H1 (cell line): ENCODE results near the gene SMOC2. TPM values are rescaled to one million over a fixed set of nuclear protein-coding genes. Genes with fewer than 3 reads are reported as not detected.

ENCODE experiments used
- CTCF ChIA-PET: fragments of 300-600 bp; sonication (Branson Sonifier 250); formaldehyde crosslinking; loops from one replicate; lab custom pipeline; 2021; ENCODE audit not compliant: partially characterized antibody; lab: Charles Lee
- POLR2A ChIA-PET: fragments of 300-600 bp; sonication (Branson Sonifier 250); formaldehyde crosslinking; loops from one replicate; lab custom pipeline; 2021; ENCODE audit warnings: inconsistent platforms; ENCODE audit not compliant: partially characterized antibody; lab: Charles Lee
- DNase-seq, 2 experiments: peaks; one replicate each; pipeline versions ENCODE4 v3.0.0 to v3.0.0-alpha.2; 2010 to 2022; ENCODE audit warnings: low spot score in 2 of 2, low read depth in 1 of 2, mixed read lengths in 1 of 2
- FAIRE-seq: peaks from 2 replicates; lab custom pipeline; 2011; peaks lifted over from hg19 to GRCh38; lab: Jason Lieb, UNC
- H2AFZ ChIP-seq: 2 replicates; pipeline ENCODE4 v1.8.1; 2012; ENCODE audit warnings: low read length, inconsistent platforms
- H2AK5ac ChIP-seq: 2 replicates; pipeline ENCODE4 v1.6.1; 2013; ENCODE audit warnings: low read depth, low read length
- H2BK120ac ChIP-seq: replicated peaks from 2 replicates; pipeline ENCODE3; 2013; ENCODE audit warnings: low read depth, low read length, inconsistent platforms
- H2BK12ac ChIP-seq: 2 replicates; pipeline ENCODE4 v1.6.1; 2013; ENCODE audit warnings: low read depth, low read length
- H2BK15ac ChIP-seq: 2 replicates; pipeline ENCODE4 v1.6.1; 2013; ENCODE audit warnings: low read length
- H2BK20ac ChIP-seq: 2 replicates; pipeline ENCODE4 v1.6.1; 2013; ENCODE audit warnings: low read length
- H2BK5ac ChIP-seq: 2 replicates; pipeline ENCODE4 v1.6.1; 2013; ENCODE audit warnings: low read depth, low read length
- H3K14ac ChIP-seq: 2 replicates; pipeline ENCODE4 v1.6.1; 2013; ENCODE audit warnings: inconsistent platforms; ENCODE audit not compliant: insufficient read length
- H3K18ac ChIP-seq: 2 replicates; pipeline ENCODE4 v1.6.1; 2013; ENCODE audit warnings: low read length; ENCODE audit errors: extremely low read depth
- H3K23ac ChIP-seq: 2 replicates; pipeline ENCODE4 v1.6.1; 2013; ENCODE audit warnings: inconsistent platforms; ENCODE audit not compliant: insufficient read length
- H3K23me2 ChIP-seq: 2 replicates; pipeline ENCODE4 v1.6.1; 2013; ENCODE audit warnings: low read depth, low read length
- H3K27ac ChIP-seq: 2 replicates; pipeline ENCODE4 v1.6.1; 2011; ENCODE audit warnings: low read depth, low read length, inconsistent platforms
- H3K27me3 ChIP-seq, 4 experiments: replicated peaks in 1 of 4; 1 replicate in 1 of 4; 2 replicates in 3 of 4; pipeline versions ENCODE4 v1.6.1 to v1.8.1; 2011 to 2013; ENCODE audit warnings: low read length in 3 of 4, mild to moderate bottlenecking in 3 of 4, inconsistent platforms in 2 of 4, mixed read lengths in 2 of 4, moderate library complexity in 1 of 4; ENCODE audit not compliant: control insufficient read depth in 3 of 4, insufficient read depth in 3 of 4; ENCODE audit errors: extremely low read depth in 1 of 4
- H3K36me3 ChIP-seq, 4 experiments: 2 replicates each; pipeline versions ENCODE4 v1.6.1 to v1.8.1; 2011 to 2013; ENCODE audit warnings: mild to moderate bottlenecking in 4 of 4, low read length in 3 of 4, moderate library complexity in 2 of 4, control low read depth in 1 of 4, inconsistent platforms in 1 of 4; ENCODE audit not compliant: insufficient read depth in 4 of 4, control insufficient read depth in 2 of 4
- H3K4ac ChIP-seq: replicated peaks from 2 replicates; pipeline ENCODE3; 2013; ENCODE audit warnings: low read length, low read depth, mixed read lengths, inconsistent platforms; ENCODE audit not compliant: insufficient read length
- H3K4me1 ChIP-seq, 4 experiments: replicated peaks in 1 of 4; 1 replicate in 1 of 4; 2 replicates in 3 of 4; pipeline versions ENCODE4 v1.6.1 to v1.8.1; 2011 to 2013; ENCODE audit warnings: low read length in 3 of 4, inconsistent platforms in 2 of 4, mixed read lengths in 1 of 4; ENCODE audit not compliant: insufficient read depth in 4 of 4, control insufficient read depth in 3 of 4
- H3K4me2 ChIP-seq, 2 experiments: 2 replicates each; pipeline versions ENCODE4 v1.6.1 to v1.8.1; 2011 to 2013; ENCODE audit warnings: low read depth in 2 of 2, low read length in 2 of 2, control low read depth in 1 of 2, inconsistent platforms in 1 of 2, mild to moderate bottlenecking in 1 of 2; ENCODE audit not compliant: insufficient read depth in 1 of 2
- H3K4me3 ChIP-seq, 4 experiments: fragments of 200-600, 300-600 bp in 1 of 4; sonication (generic), shearing (Covaris generic), sonication (Bioruptor Twin) in 1 of 4; 2 replicates each; pipeline versions ENCODE4 v1.5.1 to v1.8.1; 2011 to 2016; ENCODE audit warnings: low read length in 4 of 4, low read depth in 3 of 4, control low read depth in 2 of 4, inconsistent platforms in 2 of 4, mild to moderate bottlenecking in 2 of 4, mixed read lengths in 1 of 4, moderate library complexity in 1 of 4; ENCODE audit not compliant: insufficient read depth in 2 of 4; ENCODE audit errors: extremely low read depth in 1 of 4
- H3K56ac ChIP-seq: replicated peaks from 2 replicates; pipeline ENCODE3; 2013; ENCODE audit warnings: low read depth, mild to moderate bottlenecking, mixed read lengths, low read length, inconsistent platforms; ENCODE audit not compliant: insufficient read length
- H3K79me1 ChIP-seq: 2 replicates; pipeline ENCODE4 v1.6.1; 2013; ENCODE audit warnings: low read depth, low read length, control low read depth
- H3K79me2 ChIP-seq, 2 experiments: 2 replicates each; pipeline versions ENCODE4 v1.6.1 to v1.8.1; 2012 to 2013; ENCODE audit warnings: low read length in 2 of 2, mild to moderate bottlenecking in 2 of 2, inconsistent platforms in 1 of 2; ENCODE audit not compliant: insufficient read depth in 2 of 2, control insufficient read depth in 1 of 2
- H3K9ac ChIP-seq, 4 experiments: replicated peaks in 1 of 4; 1 replicate in 1 of 4; 2 replicates in 3 of 4; pipeline versions ENCODE4 v1.6.1 to v1.8.1; 2011 to 2013; ENCODE audit warnings: low read depth in 3 of 4, low read length in 3 of 4, control low read depth in 2 of 4, mild to moderate bottlenecking in 2 of 4, moderate library complexity in 2 of 4, inconsistent platforms in 1 of 4; ENCODE audit errors: extremely low read depth in 1 of 4
- H3K9me3 ChIP-seq, 2 experiments: 2 replicates each; pipeline versions ENCODE4 v1.6.1 to v1.8.1; 2012 to 2013; ENCODE audit warnings: mild to moderate bottlenecking in 2 of 2, moderate library complexity in 2 of 2, control low read depth in 1 of 2, inconsistent platforms in 1 of 2, low read depth in 1 of 2, low read length in 1 of 2, mixed read lengths in 1 of 2; ENCODE audit not compliant: insufficient read depth in 2 of 2
- H4K20me1 ChIP-seq, 2 experiments: replicated peaks in 1 of 2; 2 replicates each; pipeline versions ENCODE3 to v1.8.1; 2011 to 2013; ENCODE audit warnings: inconsistent platforms in 2 of 2, low read length in 2 of 2, mild to moderate bottlenecking in 1 of 2; ENCODE audit not compliant: insufficient read depth in 2 of 2, control insufficient read depth in 1 of 2
- H4K5ac ChIP-seq: 2 replicates; pipeline ENCODE4 v1.6.1; 2013; ENCODE audit warnings: low read length, low read depth, mixed read lengths, inconsistent platforms; ENCODE audit not compliant: insufficient read length
- H4K8ac ChIP-seq: 2 replicates; pipeline ENCODE4 v1.8.0; 2013; ENCODE audit warnings: mild to moderate bottlenecking, moderate library complexity, low read length, inconsistent platforms; ENCODE audit not compliant: insufficient read depth; ENCODE audit errors: extremely low read depth
- H4K91ac ChIP-seq: replicated peaks from 2 replicates; pipeline ENCODE3; 2013; ENCODE audit warnings: low read length, mixed read lengths, inconsistent platforms; ENCODE audit not compliant: insufficient read length
- SUZ12 ChIP-seq: fragments of 200-600 bp; sonication (generic); IDR thresholded peaks from 2 replicates; pipeline ENCODE4 v1.6.1; 2012; ENCODE audit warnings: mild to moderate bottlenecking, inconsistent platforms, low read length, moderate library complexity, mixed read lengths
- WGBS, 2 experiments: shearing (Covaris generic) in 1 of 2; methylation state at CpG; one replicate each; pipeline versions ENCODE4 v1.1.6 to v1.1.7; 2013 to 2015; ENCODE audit warnings: low lambda C conversion rate in 2 of 2, mixed read lengths in 2 of 2, inconsistent platforms in 1 of 2, low coverage in 1 of 2, missing lambda C conversion rate in 1 of 2; ENCODE audit not compliant: insufficient replicate concordance in 2 of 2, insufficient coverage in 1 of 2, insufficient read length in 1 of 2; ENCODE audit errors: extremely low coverage in 1 of 2, missing lambda C conversion rate in 1 of 2; 5-methylcytosine and 5-hydroxymethylcytosine counted together
- polyA plus RNA-seq, 7 experiments: library from polyadenylated mRNA; depleted of rRNA in 3 of 7; stranded (reverse) in 5 of 7; unstranded in 2 of 7; fragments of >200 nt in 5 of 7; fragments of 200-250 nt in 2 of 7; gene quantifications; 1 replicate in 5 of 7; 2 replicates in 1 of 7; 4 replicates in 1 of 7; pipeline versions ENCODE4 v1.2.1 to v1.2.3, GENCODE V29; 2011 to 2013; ENCODE audit warnings: missing spikeins in 2 of 7, mixed read lengths in 2 of 7
- total RNA-seq: library from RNA; stranded (reverse); fragmentation: NEBNext Ultra II Directional; extraction: Animal tissue kit (Norgen Biotek cat#: 25700); gene quantifications from 2 replicates; pipeline ENCODE4 v1.2.1, GENCODE V29; 2021

The SMOC2 gene
- total and polyA plus RNA-seq, 2 of the 8 experiments (the other 6 are each of a cell fraction or from before 2014, with no cell fraction given): 7.7 to 8.5 TPM

DNA sequence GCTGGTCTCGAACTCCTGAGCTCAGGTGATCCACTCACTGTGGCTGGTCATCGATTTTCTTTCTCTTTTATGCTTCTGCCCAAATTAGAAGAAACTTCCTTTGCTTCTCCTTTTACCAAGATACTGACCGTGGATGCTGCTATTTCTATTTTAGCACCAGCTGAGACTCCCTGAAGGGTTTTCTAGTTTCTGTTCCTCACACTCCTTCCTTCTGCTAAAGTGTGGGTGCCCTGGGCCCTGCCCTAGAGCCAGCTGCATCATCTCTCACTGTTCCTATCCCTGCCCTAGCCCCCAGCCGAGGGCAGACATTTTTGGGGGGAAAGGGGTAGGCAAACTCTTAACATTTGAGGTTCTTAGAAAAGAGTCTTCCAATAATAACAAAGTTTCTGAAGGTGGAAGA lies 6.3 kb downstream of the SMOC2 start:
- Histone ChIP-seq H3K79me2 (no peaks in the 10 kb centered on the region), H3K23me2 (no peaks in the 10 kb centered on the region; the same call in 1 of the 2 replicates), H3K27ac (no peak overlapping the region), H3K4me3 (no peak overlapping the region), H3K56ac (no peak overlapping the region), H3K23ac (no peak overlapping the region), H2AFZ (no peak overlapping the region), H2BK15ac (no peak overlapping the region), H4K91ac (no peak overlapping the region), H3K9ac (no peak overlapping the region), H3K14ac (no peak overlapping the region), H3K4ac (no peak overlapping the region), H4K5ac (no peak overlapping the region), H2BK12ac (no peak overlapping the region), H3K18ac (no peak overlapping the region), H3K27me3 (peaks cover 0 to 6% (median 1%) of the 10 kb centered on the region in 4 experiments; a peak in 6 of 7 replicates), H2BK120ac (no peak overlapping the region), H3K36me3 (no peaks in the 10 kb centered on the region), H2BK20ac (no peak overlapping the region), H3K4me2 (no peak overlapping the region), H4K8ac (no peak overlapping the region), H4K20me1 (no peaks in the 10 kb centered on the region), H3K9me3 (no peaks in the 10 kb centered on the region), H3K79me1 (no peaks in the 10 kb centered on the region), H2AK5ac (no peak overlapping the region), H2BK5ac (no peak overlapping the region), H3K4me1 (peaks cover 10 to 24% (median 19%) of the 10 kb centered on the region in 4 experiments; a peak in 5 of 7 replicates)
- DNase-seq (no peak), FAIRE-seq (no peak)
- 91% methylated on average over 4 of the region's 4 CpGs; no CpG with 5 or more reads in 1 of the 2 experiments for WGBS, 2 experiments
- TF ChIP-seq SUZ12: no peak
- POLR2A ChIA-PET: no interaction called here
- CTCF ChIA-PET: no interaction called here
